Upper lobe of left lung (tissue), 6 donors: ENCODE data around the gene C22orf15. TPM values are rescaled to one million over a fixed set of nuclear protein-coding genes. Genes with fewer than 3 reads are reported as not detected.

Experiments used
- ATAC-seq, 2 donors: fragments of 200-7000 bp; cut with Tn5 transposase; one replicate each; pipeline ENCODE4 v1.9.1; 2022; ENCODE audit warnings: mild to moderate bottlenecking in 2 of 2, moderate library complexity in 2 of 2; ENCODE audit not compliant: low FRiP score in 2 of 2
- DNase-seq, 2 donors: peaks; one replicate each; pipeline ENCODE4 v3.0.0-alpha.2; 2019 to 2020
- H3K27ac ChIP-seq, 4 donors: fragments of 200-600 bp; sonication (generic); one replicate each; pipeline ENCODE4 v1.5.1; 2016 to 2019
- H3K27me3 ChIP-seq, 4 donors: fragments of 200-600 bp; sonication (generic); one replicate each; pipeline ENCODE4 v1.5.1; 2017 to 2019
- H3K36me3 ChIP-seq, 4 donors: fragments of 200-600 bp; sonication (generic); one replicate each; pipeline ENCODE4 v1.5.1; 2016 to 2019
- H3K4me1 ChIP-seq, 4 donors: fragments of 200-600 bp; sonication (generic); one replicate each; pipeline ENCODE4 v1.5.1; 2018 to 2019
- H3K4me3 ChIP-seq, 4 donors: fragments of 200-600 bp; sonication (generic); one replicate each; pipeline ENCODE4 v1.5.1; 2017 to 2019; ENCODE audit warnings: mild to moderate bottlenecking in 2 of 4, moderate library complexity in 1 of 4
- H3K9me3 ChIP-seq, 4 donors: fragments of 200-600 bp; sonication (generic); one replicate each; pipeline ENCODE4 v1.5.1; 2018 to 2019
- EP300 ChIP-seq, 4 donors: sonication (generic); formaldehyde crosslinking; IDR thresholded peaks; one replicate each; pipeline ENCODE4 v1.5.1; 2017; ENCODE audit warnings: antibody characterized with exemption in 4 of 4, control low read depth in 2 of 4
- POLR2A ChIP-seq, 4 donors: fragments of 450-650 bp; IDR thresholded peaks; one replicate each; pipeline ENCODE4 v1.5.1; 2016 to 2017; ENCODE audit warnings: antibody characterized with exemption in 4 of 4, mild to moderate bottlenecking in 2 of 4
- POLR2AphosphoS5 ChIP-seq, 2 donors: sonication (generic); formaldehyde crosslinking; IDR thresholded peaks; one replicate each; pipeline ENCODE4 v1.5.1; 2017; ENCODE audit warnings: antibody characterized with exemption in 2 of 2
- WGBS, 2 donors: methylation state at CpG; one replicate each; pipeline ENCODE4 v1.1.5; 2017 to 2018; 5-methylcytosine and 5-hydroxymethylcytosine counted together
- total RNA-seq, 6 donors: library from RNA; depleted of rRNA in 4 of 6; stranded (reverse); fragments of >200 nt in 4 of 6; gene quantifications; one replicate each; pipeline versions ENCODE4 v1.1.0 to v1.2.1, GENCODE V29; 2016 to 2021
- TF ChIP-seq, protein P1 (sequence below), 6 experiments: fragments of 450-650 bp in 4 of 6; fragments of 200-600 bp in 2 of 6; sonication (generic) in 2 of 6; IDR thresholded peaks; one replicate each; pipeline ENCODE4 v1.5.1; 2016 to 2019; ENCODE audit warnings: antibody characterized with exemption in 6 of 6
- donor health status: DM: no; HTN: no; CAD: no; lungs with moderate emphysema.
- donor health status: DM: no; HTN: yes; CAD: no; lungs with severe emphysema.

The C22orf15 gene
- total RNA-seq, 6 donors from 2014 or later = 0.29 to 7.3 (median 4.6) TPM

DNA sequence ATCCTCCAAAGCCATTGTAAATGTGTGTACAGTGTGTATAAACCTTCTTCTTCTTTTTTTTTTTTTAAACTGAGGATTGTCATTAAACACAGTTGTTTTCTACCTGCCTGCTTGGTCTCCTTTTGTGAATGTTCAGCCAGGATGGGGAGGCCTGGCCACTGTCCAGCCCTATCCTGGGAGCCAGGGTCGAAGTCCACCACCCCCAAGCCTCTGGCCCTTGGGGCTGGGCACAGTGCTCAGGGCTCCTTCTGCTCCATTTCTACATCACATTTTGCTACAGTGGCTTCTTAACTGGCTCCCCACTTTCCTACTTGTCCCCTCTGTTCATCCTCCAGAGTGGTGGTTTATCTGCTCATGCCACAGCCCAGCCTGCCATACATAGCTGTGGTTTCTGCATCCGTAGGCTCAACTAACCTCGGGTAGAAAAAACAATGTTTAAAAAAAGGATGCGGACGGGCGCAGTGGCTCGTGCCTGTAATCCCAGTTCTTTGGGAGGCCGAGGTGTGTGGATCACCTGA is 21.5 kb downstream of the C22orf15 start:
- DNase-seq (no peak), ATAC-seq (no peak)
- no peak for TF ChIP-seq POLR2AphosphoS5 (IDR thresholded peaks at IDR 0.05)
- TF ChIP-seq EP300 (IDR thresholded peaks at IDR 0.05) = no peak
- TF ChIP-seq POLR2A (IDR thresholded peaks at IDR 0.05) = no peak
- TF ChIP-seq, protein P1, sequence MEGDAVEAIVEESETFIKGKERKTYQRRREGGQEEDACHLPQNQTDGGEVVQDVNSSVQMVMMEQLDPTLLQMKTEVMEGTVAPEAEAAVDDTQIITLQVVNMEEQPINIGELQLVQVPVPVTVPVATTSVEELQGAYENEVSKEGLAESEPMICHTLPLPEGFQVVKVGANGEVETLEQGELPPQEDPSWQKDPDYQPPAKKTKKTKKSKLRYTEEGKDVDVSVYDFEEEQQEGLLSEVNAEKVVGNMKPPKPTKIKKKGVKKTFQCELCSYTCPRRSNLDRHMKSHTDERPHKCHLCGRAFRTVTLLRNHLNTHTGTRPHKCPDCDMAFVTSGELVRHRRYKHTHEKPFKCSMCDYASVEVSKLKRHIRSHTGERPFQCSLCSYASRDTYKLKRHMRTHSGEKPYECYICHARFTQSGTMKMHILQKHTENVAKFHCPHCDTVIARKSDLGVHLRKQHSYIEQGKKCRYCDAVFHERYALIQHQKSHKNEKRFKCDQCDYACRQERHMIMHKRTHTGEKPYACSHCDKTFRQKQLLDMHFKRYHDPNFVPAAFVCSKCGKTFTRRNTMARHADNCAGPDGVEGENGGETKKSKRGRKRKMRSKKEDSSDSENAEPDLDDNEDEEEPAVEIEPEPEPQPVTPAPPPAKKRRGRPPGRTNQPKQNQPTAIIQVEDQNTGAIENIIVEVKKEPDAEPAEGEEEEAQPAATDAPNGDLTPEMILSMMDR (IDR thresholded peaks at IDR 0.05) = no peak
- peaks cover 19 to 27% (median 22%) of the 10 kb centered on the region in 4 donors for H3K4me1 ChIP-seq
- no peaks in the 10 kb centered on the region for H3K27me3 ChIP-seq
- no peak overlapping the region for H3K27ac ChIP-seq
- no peak overlapping the region for H3K4me3 ChIP-seq
- H3K9me3 ChIP-seq = no peaks in the 10 kb centered on the region
- WGBS, 2 donors = 56 to 79% methylated on average over 8 of the region's 8 CpGs
- no peaks in the 10 kb centered on the region for H3K36me3 ChIP-seq

DNA sequence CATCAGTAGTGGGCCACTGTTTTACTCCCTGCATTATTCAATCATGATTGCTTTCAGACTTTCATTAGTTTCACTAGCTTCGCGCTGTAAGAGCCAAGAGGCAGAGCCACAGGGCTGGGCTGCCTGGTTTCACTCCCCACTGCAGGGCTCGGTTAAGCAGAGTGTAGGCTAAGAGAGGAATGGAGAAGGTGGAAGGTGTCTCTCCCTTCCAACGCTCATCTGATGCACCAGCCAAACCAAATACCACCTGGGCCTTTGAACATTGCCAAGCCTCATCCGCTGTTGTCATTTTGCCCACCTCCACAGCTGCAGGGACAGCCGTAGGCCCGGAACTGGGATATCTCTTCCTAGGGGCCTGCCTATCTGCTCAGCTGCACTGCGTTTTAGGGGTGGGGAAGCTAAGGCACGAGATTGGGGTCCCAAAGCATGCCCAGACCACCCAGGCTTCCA is 23.5 kb downstream of the C22orf15 start:
- ATAC-seq = no peak
- no peak for TF ChIP-seq POLR2A (IDR thresholded peaks at IDR 0.05)
- peak overlapping the region; percentile 98 to 99 (median 98) for H3K27ac ChIP-seq
- no peaks in the 10 kb centered on the region for H3K36me3 ChIP-seq
- H3K27me3 ChIP-seq = no peaks in the 10 kb centered on the region
- H3K4me3 ChIP-seq = peak overlapping the region in 3 of 4 donors; percentile 59 to 96 (median 92)
- H3K4me1 ChIP-seq = peaks cover 22 to 35% (median 22%) of the 10 kb centered on the region in 4 donors
- no peak for DNase-seq
- WGBS, 2 donors = 40 to 59% methylated on average over 8 to 9 of the region's 9 CpGs
- H3K9me3 ChIP-seq = no peaks in the 10 kb centered on the region

DNA sequence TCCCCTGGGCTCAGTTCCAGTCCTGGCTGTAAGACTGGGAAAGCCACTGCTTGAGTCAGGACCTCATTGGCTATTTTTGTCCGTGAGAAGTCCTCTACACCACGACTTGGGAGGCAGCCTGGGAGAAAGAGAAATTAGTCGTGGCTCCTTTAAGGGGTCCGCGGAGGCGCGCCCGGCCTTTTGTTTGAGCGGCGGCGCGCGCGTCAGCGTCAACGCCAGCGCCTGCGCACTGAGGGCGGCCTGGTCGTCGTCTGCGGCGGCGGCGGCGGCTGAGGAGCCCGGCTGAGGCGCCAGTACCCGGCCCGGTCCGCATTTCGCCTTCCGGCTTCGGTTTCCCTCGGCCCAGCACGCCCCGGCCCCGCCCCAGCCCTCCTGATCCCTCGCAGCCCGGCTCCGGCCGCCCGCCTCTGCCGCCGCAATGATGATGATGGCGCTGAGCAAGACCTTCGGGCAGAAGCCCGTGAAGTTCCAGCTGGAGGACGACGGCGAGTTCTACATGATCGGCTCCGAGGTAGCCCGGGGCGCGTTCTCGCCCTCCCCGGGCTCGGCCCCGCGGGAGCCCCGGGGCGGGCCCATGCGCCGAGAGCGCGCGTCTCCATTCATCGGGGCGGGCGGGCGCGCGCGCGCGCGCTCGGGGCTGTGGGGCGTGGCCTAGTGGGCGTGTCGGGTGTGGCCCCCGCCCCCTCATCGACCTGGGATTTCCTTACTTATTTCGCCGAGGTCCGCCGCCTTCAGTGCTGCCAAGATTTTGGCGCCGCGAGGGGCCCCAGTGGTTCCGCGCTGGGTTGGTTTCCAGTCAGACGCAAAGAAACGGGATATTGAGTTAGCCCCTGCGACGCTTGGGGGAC is 24.2 kb downstream of the C22orf15 start, which contains the start of gene SMARCB1:
SMARCB1 (plus strand) TSS at position 215 of the 848 bp plus-strand sequence; CDS start at position 419, 204 bp downstream.
- TF ChIP-seq, protein P1 (IDR thresholded peaks at IDR 0.05) = no peak
- TF ChIP-seq POLR2A (IDR thresholded peaks at IDR 0.05) = peak; percentile 53 to 90 (median 71)
- TF ChIP-seq POLR2AphosphoS5 (IDR thresholded peaks at IDR 0.05) = peak; percentile 44 to 66
- no peaks in the 10 kb centered on the region for H3K27me3 ChIP-seq
- 0 to 1% methylated on average over 52 to 67 of the region's 97 CpGs for WGBS, 2 donors
- DNase-seq = peak; percentile 91 to 98
- peaks cover 0 to 4% (median 1%) of the 10 kb centered on the region in 4 donors for H3K36me3 ChIP-seq
- H3K4me3 ChIP-seq = peak within 1 kb of the TSS; percentile 59 to 96 (median 80)
- no peaks in the 10 kb centered on the region for H3K9me3 ChIP-seq
- peak within 1 kb of the TSS; percentile 98 to 99 (median 98) for H3K27ac ChIP-seq
- peaks cover 22 to 35% (median 22%) of the 10 kb centered on the region in 4 donors for H3K4me1 ChIP-seq
- peak; percentile 95 to 97 for ATAC-seq

DNA sequence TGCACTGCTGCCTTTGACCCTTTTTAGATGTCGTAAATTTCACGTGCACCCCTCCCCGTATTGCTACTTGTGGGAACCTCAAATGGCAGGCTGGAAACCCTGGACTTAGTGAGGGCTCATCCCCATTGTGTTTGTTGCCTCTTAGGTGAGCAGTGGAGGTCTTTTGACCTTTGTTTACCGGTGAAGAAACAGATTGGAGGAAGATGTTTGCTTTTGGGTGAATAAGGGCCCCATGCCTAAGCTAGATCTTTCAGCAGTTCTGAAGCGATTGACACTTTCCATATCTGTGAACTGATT is 24.8 kb downstream of the C22orf15 start:
- ATAC-seq (no peak), DNase-seq (no peak)
- H3K4me3 ChIP-seq = peak overlapping the region; percentile 40 to 96 (median 76)
- peaks cover 0 to 10% (median 4%) of the 10 kb centered on the region in 4 donors for H3K36me3 ChIP-seq
- peaks cover 22 to 35% (median 22%) of the 10 kb centered on the region in 4 donors for H3K4me1 ChIP-seq
- H3K27me3 ChIP-seq = no peaks in the 10 kb centered on the region
- H3K27ac ChIP-seq = peak overlapping the region; percentile 98 to 99 (median 98)
- TF ChIP-seq POLR2AphosphoS5 (IDR thresholded peaks at IDR 0.05) = no peak
- TF ChIP-seq, protein P1 (IDR thresholded peaks at IDR 0.05) = no peak
- TF ChIP-seq EP300 (IDR thresholded peaks at IDR 0.05) = no peak
- TF ChIP-seq POLR2A (IDR thresholded peaks at IDR 0.05) = no peak
- WGBS, 2 donors = 1 to 6% methylated on average over 5 of the region's 5 CpGs
- no peaks in the 10 kb centered on the region for H3K9me3 ChIP-seq

DNA sequence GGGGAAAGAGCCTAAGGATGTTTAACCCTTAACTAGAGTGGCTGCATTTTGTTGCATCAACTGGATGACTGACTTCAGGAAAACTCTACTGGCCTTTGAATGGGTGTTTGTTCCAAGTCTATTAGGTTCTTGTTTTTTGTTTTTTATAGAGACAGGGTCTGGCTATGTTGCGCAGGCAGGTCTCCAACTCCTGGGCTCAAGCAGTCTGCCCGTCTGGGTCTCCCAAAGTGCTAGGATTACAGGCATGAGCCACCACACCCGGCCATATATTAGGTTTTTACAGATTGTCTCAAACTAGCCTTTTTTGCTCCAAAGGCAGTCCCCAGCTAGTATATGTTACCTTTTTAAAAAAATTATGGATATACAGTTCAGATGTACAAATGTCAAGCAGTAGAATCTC is 25.1 kb downstream of the C22orf15 start:
- 54 to 64% methylated on average over 3 of the region's 3 CpGs for WGBS, 2 donors
- H3K27ac ChIP-seq = peak overlapping the region in 1 of 4 donors; percentile 99

More for the DNA sequence above, 25.1 kb downstream of the C22orf15 start:
- no peak for DNase-seq
- H3K4me1 ChIP-seq = peaks cover 22 to 35% (median 22%) of the 10 kb centered on the region in 4 donors
- H3K27me3 ChIP-seq = no peaks in the 10 kb centered on the region
- H3K4me3 ChIP-seq = peak overlapping the region in 3 of 4 donors; percentile 59 to 96 (median 92)
- no peak for ATAC-seq
- TF ChIP-seq EP300 (IDR thresholded peaks at IDR 0.05) (no peak), POLR2A (IDR thresholded peaks at IDR 0.05) (no peak), POLR2AphosphoS5 (IDR thresholded peaks at IDR 0.05) (no peak)
- TF ChIP-seq, protein P1 (IDR thresholded peaks at IDR 0.05) = no peak
- H3K9me3 ChIP-seq = no peaks in the 10 kb centered on the region
- peaks cover 0 to 13% (median 5%) of the 10 kb centered on the region in 4 donors for H3K36me3 ChIP-seq
